ENCODE data around the gene RBL1. TPM values are rescaled to one million over a fixed set of nuclear protein-coding genes. Genes with fewer than 3 reads are reported as not detected.

RBL1 gene
- total and polyA plus RNA-seq, 2 of the 4 experiments (the other 2 are of a cell fraction): 3.3 to 7.5 TPM

DNA sequence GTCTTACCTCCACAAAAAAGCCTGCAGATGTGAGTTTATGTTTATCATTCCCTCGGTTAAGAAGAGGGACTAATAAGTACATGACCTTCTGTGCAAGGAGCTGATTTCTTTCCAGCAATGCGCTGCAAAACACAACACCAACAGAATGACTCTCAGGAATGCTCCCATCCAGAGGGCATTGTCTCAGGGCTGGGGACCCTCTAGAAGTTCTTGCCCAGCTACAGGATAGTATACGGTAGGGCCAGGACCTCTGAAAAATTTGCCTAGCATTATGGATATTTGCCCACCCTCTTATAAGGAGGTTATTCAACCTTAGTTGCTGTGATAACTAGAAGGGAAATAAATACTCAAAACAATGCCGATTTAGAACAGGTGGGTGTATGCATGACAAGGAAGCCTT is 24.7 kb upstream of the RBL1 start:
- Histone ChIP-seq H3K4me3 (ENCODE audit: insufficient read depth, low read depth, low read length) (no peak overlapping the region), H3K36me3 (ENCODE audit: control insufficient read depth, insufficient read depth, low read length) (no peaks in the 10 kb centered on the region), H4K5ac (ENCODE audit: low read depth, low read length) (no peak overlapping the region), H2BK5ac (ENCODE audit: low read depth, low read length, poor library complexity, severe bottlenecking) (no peak overlapping the region), H3K27ac (ENCODE audit: insufficient read depth, low read length) (no peak overlapping the region), H4K20me1 (ENCODE audit: insufficient read depth, low read length) (no peaks in the 10 kb centered on the region), H3K4ac (ENCODE audit: low read depth, low read length) (no peak overlapping the region), H3K79me1 (ENCODE audit: low read depth in 1 of 2, low read length in 2 of 2) (no peaks in the 10 kb centered on the region), H2AK9ac (replicated peaks; ENCODE audit: low read depth, low read length, poor library complexity) (no peak overlapping the region), H3K18ac (ENCODE audit: low read depth, low read length) (no peak overlapping the region), H2BK15ac (ENCODE audit: low read depth, low read length) (no peak overlapping the region), H2BK120ac (ENCODE audit: low read depth, low read length) (no peak overlapping the region), H3K9me3 (ENCODE audit: control insufficient read depth, insufficient read depth, low read length) (no peaks in the 10 kb centered on the region), H2BK20ac (ENCODE audit: low read depth, low read length) (no peak overlapping the region), H3K27me3 (ENCODE audit: control insufficient read depth, insufficient read depth, low read length) (peaks cover 1% of the 10 kb centered on the region), H2AK5ac (ENCODE audit: low read depth, low read length) (no peak overlapping the region), H3K9me1 (ENCODE audit: insufficient read depth, low read length) (no peaks in the 10 kb centered on the region), H3K56ac (ENCODE audit: extremely low read depth, insufficient read depth, low read length) (no peak overlapping the region), H2AFZ (replicated peaks; ENCODE audit: low read length, poor library complexity) (no peak overlapping the region), H3K14ac (replicated peaks; ENCODE audit: low read depth, low read length) (no peak overlapping the region), H4K91ac (ENCODE audit: insufficient read depth, low read depth, low read length) (no peak overlapping the region), H3K4me2 (ENCODE audit: low read depth, low read length) (no peak overlapping the region), H3K4me1 (ENCODE audit: control insufficient read depth, insufficient read depth, low read length) (no peaks in the 10 kb centered on the region), H3K9ac (ENCODE audit: low read depth, low read length) (no peak overlapping the region), H3K23ac (ENCODE audit: low read depth, low read length) (no peak overlapping the region), H4K8ac (ENCODE audit: low read depth in 2 of 2, low read length in 2 of 2) (no peak overlapping the region)
- POLR2A ChIA-PET (ENCODE audit: unreplicated experiment): no interaction called here
- CTCF ChIA-PET: no interaction called here
- dilution Hi-C loops (cut with HindIII; ENCODE audit: low sequenced_read_pairs, unreplicated experiment): no loop called here
- TF ChIP-seq, protein P1, sequence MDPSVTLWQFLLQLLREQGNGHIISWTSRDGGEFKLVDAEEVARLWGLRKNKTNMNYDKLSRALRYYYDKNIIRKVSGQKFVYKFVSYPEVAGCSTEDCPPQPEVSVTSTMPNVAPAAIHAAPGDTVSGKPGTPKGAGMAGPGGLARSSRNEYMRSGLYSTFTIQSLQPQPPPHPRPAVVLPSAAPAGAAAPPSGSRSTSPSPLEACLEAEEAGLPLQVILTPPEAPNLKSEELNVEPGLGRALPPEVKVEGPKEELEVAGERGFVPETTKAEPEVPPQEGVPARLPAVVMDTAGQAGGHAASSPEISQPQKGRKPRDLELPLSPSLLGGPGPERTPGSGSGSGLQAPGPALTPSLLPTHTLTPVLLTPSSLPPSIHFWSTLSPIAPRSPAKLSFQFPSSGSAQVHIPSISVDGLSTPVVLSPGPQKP (IDR thresholded peaks at IDR 0.05; ENCODE audit: borderline replicate concordance, low read depth, low read length): no peak
- no peak for TF ChIP-seq FOS (IDR thresholded peaks at IDR 0.05; ENCODE audit: low read depth, low read length)
- TF ChIP-seq, protein P2, sequence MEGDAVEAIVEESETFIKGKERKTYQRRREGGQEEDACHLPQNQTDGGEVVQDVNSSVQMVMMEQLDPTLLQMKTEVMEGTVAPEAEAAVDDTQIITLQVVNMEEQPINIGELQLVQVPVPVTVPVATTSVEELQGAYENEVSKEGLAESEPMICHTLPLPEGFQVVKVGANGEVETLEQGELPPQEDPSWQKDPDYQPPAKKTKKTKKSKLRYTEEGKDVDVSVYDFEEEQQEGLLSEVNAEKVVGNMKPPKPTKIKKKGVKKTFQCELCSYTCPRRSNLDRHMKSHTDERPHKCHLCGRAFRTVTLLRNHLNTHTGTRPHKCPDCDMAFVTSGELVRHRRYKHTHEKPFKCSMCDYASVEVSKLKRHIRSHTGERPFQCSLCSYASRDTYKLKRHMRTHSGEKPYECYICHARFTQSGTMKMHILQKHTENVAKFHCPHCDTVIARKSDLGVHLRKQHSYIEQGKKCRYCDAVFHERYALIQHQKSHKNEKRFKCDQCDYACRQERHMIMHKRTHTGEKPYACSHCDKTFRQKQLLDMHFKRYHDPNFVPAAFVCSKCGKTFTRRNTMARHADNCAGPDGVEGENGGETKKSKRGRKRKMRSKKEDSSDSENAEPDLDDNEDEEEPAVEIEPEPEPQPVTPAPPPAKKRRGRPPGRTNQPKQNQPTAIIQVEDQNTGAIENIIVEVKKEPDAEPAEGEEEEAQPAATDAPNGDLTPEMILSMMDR (conservative IDR thresholded peaks at IDR 0.05; ENCODE audit: low read depth, low read length): no peak
- in situ Hi-C loops (cut with MboI; ENCODE audit: low sequenced_read_pairs): no loop called here
- WGBS, 2 experiments (ENCODE audit: extremely low coverage in 2 of 2, insufficient read length in 1 of 2): no CpG with 5 or more reads among the region's 4 CpGs
- intact Hi-C loops (cut with micrococcal nuclease): no loop called here
- DNase-seq (no peak), ATAC-seq (ENCODE audit: low read depth) (no peak)
- BruUV-seq (replicated peaks): no TSS peak

All from IMR-90 (cell line).